Epithelial cell of esophagus (primary cell): ENCODE measurements around the gene CSDE1.
"Not testable (repeated sequence)": the region's sequence is repeated elsewhere in the genome, so short reads cannot be mapped to it uniquely, and the experiment has no call there.

Experiments used
- DNase-seq: peaks from one replicate; pipeline ENCODE4 v3.0.0; 2010; ENCODE audit warnings: low read depth
- H3K4me3 ChIP-seq: 2 replicates; pipeline ENCODE4 v1.5.1; 2011; ENCODE audit warnings: mild to moderate bottlenecking, low read length, control low read depth
- CTCF ChIP-seq: IDR thresholded peaks from 2 replicates; pipeline ENCODE4 v1.5.1; 2011; ENCODE audit warnings: low read depth, mild to moderate bottlenecking, low read length, control low read depth, inconsistent platforms; ENCODE audit not compliant: insufficient read depth; ENCODE audit errors: missing control alignments

CSDE1 gene

GRCh38 chr1:114757455-114758255 lies at the start of gene CSDE1:
CSDE1 (minus strand) TSS chr1:114757984; CDS start chr1:114739890, 18,094 bp downstream.
- peak; percentile 98 for DNase-seq
- H3K4me3 ChIP-seq, result peak within 1 kb of the TSS; percentile 100
- peak; percentile 67 for TF ChIP-seq CTCF

- H3K4me3 ChIP-seq, DNase-seq: not testable (repeated sequence)
Measured at GRCh38 chr1:114804449-114804848, 46.7 kb upstream of the CSDE1 start.

GRCh38 chr1:114803001-114803400 lies 45.2 kb upstream of the CSDE1 start:
- DNase-seq, result peak; percentile 100
- no peak for TF ChIP-seq CTCF
- no peak overlapping the region for H3K4me3 ChIP-seq

DNA sequence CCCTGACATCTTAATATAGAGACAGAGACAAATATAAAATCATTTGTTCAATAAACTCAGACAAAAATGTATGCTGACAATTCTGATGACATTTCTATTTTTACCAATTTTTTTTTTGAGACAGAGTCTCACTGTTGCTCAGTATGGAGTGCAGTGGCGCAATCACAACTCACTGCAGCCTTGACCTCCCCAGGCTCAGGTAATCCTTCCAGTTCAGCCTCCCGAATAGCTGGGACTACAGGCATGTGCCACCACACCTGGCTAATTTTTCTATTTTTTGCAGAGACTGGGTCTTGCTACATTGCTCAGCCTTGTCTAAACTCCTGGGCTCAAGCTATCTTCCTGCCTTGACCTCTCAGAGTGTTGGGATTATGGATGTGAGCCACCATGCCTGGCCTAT lies 36.3 kb upstream of the CSDE1 start:
- TF ChIP-seq CTCF, result no peak
- H3K4me3 ChIP-seq, result no peak overlapping the region
- no peak for DNase-seq

DNA sequence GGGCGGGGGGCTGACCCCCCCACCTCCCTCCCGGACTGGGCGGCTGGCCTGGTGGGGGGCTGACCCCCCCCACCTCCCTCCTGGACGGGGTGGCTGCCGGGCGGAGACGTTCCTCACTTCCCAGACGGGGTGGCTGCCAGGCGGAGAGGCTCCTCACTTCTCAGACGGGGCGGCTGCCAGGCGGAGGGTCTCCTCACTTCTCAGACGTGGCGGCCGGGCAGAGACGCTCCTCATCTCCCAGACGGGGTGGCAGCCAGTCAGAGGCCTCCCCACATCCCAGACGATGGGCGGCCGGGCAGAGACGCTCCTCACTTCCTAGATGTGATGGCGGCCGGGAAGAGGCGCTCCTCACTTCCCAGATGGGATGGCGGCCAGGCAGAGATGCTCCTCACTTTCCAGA lies 32.8 kb upstream of the CSDE1 start:
- not testable (repeated sequence) for DNase-seq, H3K4me3 ChIP-seq

DNA sequence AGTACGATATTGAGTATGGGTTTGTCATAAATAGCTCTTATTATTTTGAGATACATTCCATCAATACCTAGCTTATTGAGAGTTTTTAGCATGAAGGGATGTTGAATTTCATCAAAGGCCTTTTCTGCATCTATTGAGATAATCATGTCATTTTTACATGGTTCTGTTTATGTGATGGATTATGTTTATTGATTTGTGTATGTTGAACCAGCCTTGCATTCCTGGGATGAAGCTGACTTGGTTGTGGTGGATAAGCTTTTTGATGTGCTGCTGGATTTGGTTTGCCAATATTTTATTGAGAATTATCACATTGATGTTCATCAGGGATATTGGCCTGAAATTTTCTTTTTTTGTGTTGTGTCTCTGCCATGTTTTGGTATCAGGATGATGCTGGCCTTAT lies 28.7 kb upstream of the CSDE1 start:
- DNase-seq, H3K4me3 ChIP-seq: not testable (repeated sequence)

DNA sequence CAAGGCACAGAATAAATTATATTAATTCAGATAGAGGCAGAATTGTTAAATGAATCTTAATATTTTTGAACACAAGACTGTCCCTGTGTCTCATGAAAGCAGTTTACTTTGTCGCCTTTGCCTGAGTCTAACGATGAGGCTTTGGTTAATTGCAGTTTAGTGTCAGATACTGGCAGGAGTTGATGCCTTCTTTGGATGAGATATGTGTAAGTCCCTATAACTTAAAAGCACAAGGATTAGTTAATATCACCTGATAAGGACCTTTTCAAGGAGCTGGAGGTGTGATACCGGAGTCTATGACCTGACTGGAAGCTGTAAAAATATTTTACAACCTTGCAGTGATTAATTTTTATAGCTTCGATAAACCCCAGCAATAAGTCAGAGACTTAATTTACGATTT lies 24.7 kb upstream of the CSDE1 start:
- no peak for DNase-seq
- TF ChIP-seq CTCF, result no peak
- no peak overlapping the region for H3K4me3 ChIP-seq

DNA sequence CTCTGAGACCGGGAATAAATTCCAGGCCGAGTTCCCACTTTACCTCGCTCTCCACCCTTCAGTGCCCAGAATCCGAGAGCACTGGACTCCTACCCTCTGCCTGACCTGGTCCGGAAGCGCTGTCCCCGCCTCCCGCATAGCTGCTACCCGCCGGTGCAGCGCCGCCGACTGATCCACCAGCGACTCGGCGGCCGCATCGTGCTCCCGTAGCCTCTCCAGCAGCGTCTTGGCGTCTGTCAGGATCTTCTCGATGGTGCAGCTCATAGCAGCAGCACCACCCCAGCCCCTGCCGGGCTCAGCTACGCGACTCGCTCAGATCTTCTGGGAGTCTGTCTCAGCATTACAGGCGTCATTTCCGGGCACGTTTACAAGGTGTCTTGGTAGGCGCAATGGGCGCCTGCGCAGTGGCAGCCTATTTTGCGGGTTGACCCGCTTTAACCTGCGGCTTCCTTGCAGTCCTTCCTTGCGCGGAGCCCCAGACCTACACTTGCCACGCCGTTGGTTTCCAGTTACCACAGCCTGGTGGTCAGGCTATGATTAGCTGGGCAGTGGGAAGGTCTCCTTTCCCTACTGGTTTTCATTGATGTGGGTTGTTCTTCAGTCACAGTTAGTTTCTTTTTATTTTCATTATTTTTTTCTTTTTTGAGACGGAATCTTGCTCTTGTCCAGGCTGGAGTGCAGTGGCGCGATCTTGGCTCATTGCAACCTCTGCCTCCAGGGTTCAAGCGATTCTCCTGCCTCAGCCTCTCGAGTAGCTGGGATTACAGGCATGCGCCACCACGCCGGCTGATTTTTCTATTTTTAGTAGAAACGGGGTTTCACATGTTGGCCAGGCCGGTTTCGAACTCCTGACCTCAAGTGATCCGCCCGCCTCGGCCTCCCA lies 22.8 kb upstream of the CSDE1 start, which contains the start of gene SIKE1:
SIKE1 (minus strand) TSS at position 342 of the 883 bp plus-strand sequence; CDS start at position 264, 78 bp downstream.
- TF ChIP-seq CTCF, result peak; percentile 10
- peak; percentile 94 for DNase-seq

More for the DNA sequence above, 22.8 kb upstream of the CSDE1 start, which contains the start of gene SIKE1:
- H3K4me3 ChIP-seq, result peak within 1 kb of the TSS; percentile 95
